Astrocyte (in vitro differentiated cells and primary cell): Measurements from ENCODE around the gene AP3M1. TPM values are rescaled to one million over a fixed set of nuclear protein-coding genes. Genes with fewer than 3 reads are reported as not detected.
"Not testable (repeated sequence)": the region's sequence is repeated elsewhere in the genome, so short reads cannot be mapped to it uniquely, and the experiment has no call there.

Source experiments
- DNase-seq: peaks from one replicate; pipeline ENCODE4 v3.0.0-alpha.2; 2010; ENCODE audit warnings: low read depth
- FAIRE-seq: peaks from 2 replicates; lab custom pipeline; 2011; peaks lifted over from hg19 to GRCh38; lab: Jason Lieb, UNC
- H2AFZ ChIP-seq: 2 replicates; pipeline ENCODE4 v1.6.0; 2012; ENCODE audit warnings: low read depth, low read length, inconsistent platforms
- H3K27ac ChIP-seq: 2 replicates; pipeline ENCODE4 v1.5.1; 2011; ENCODE audit warnings: low read depth, low read length, inconsistent platforms
- H3K27me3 ChIP-seq: 2 replicates; pipeline ENCODE4 v1.6.0; 2011; ENCODE audit warnings: low read length, inconsistent platforms; ENCODE audit not compliant: insufficient read depth
- H3K36me3 ChIP-seq: 2 replicates; pipeline ENCODE4 v1.5.1; 2011; ENCODE audit warnings: low read length, inconsistent platforms; ENCODE audit not compliant: insufficient read depth
- H3K4me1 ChIP-seq: 2 replicates; pipeline ENCODE4 v1.5.1; 2011; ENCODE audit warnings: low read length, inconsistent platforms; ENCODE audit not compliant: insufficient read depth
- H3K4me2 ChIP-seq: 2 replicates; pipeline ENCODE4 v1.6.0; 2012; ENCODE audit warnings: low read length, inconsistent platforms
- H3K4me3 ChIP-seq: 2 replicates; pipeline ENCODE4 v1.5.1; 2011; ENCODE audit warnings: low read depth, mild to moderate bottlenecking, low read length, inconsistent platforms; ENCODE audit not compliant: insufficient read depth
- H3K79me2 ChIP-seq: 2 replicates; pipeline ENCODE4 v1.6.0; 2012; ENCODE audit warnings: mild to moderate bottlenecking, low read length, inconsistent platforms; ENCODE audit not compliant: insufficient read depth
- H3K9ac ChIP-seq: 2 replicates; pipeline ENCODE4 v1.6.0; 2012; ENCODE audit warnings: mild to moderate bottlenecking, low read length, inconsistent platforms
- H3K9me3 ChIP-seq: 2 replicates; pipeline ENCODE4 v1.5.1; 2012; ENCODE audit warnings: low read depth, mild to moderate bottlenecking, low read length, inconsistent platforms; ENCODE audit not compliant: insufficient read depth
- H4K20me1 ChIP-seq: 2 replicates; pipeline ENCODE4 v1.6.0; 2012; ENCODE audit warnings: low read length, inconsistent platforms; ENCODE audit not compliant: insufficient read depth
- H3K27ac Mint-ChIP-seq: one replicate; pipeline ENCODE4 v1.8.0; 2021; ENCODE audit warnings: mild to moderate bottlenecking, mixed read lengths; ENCODE audit not compliant: unreplicated experiment
- H3K27me3 Mint-ChIP-seq: one replicate; pipeline ENCODE4 v1.8.0; 2021; ENCODE audit warnings: low read depth, mixed read lengths; ENCODE audit not compliant: unreplicated experiment
- H3K36me3 Mint-ChIP-seq: one replicate; pipeline ENCODE4 v1.8.0; 2021; ENCODE audit warnings: low read depth, mixed read lengths; ENCODE audit not compliant: unreplicated experiment
- H3K4me1 Mint-ChIP-seq: one replicate; pipeline ENCODE4 v1.8.0; 2021; ENCODE audit warnings: low read depth, mixed read lengths; ENCODE audit not compliant: unreplicated experiment
- H3K4me3 Mint-ChIP-seq: one replicate; pipeline ENCODE4 v1.8.0; 2021; ENCODE audit warnings: mild to moderate bottlenecking, moderate library complexity, mixed read lengths; ENCODE audit not compliant: unreplicated experiment
- H3K9me3 Mint-ChIP-seq: one replicate; pipeline ENCODE4 v1.8.0; 2021; ENCODE audit warnings: mild to moderate bottlenecking, mixed read lengths; ENCODE audit not compliant: unreplicated experiment
- EZH2 ChIP-seq: IDR thresholded peaks from 2 replicates; pipeline ENCODE4 v1.6.1; 2012; ENCODE audit warnings: mild to moderate bottlenecking, low read length, inconsistent platforms; ENCODE audit not compliant: insufficient read depth
- total RNA-seq: library from RNA; stranded (reverse); gene quantifications from 2 replicates; pipeline ENCODE4 v1.2.1, GENCODE V29; 2021
- TF ChIP-seq, protein P1 (sequence below): IDR thresholded peaks from 2 replicates; pipeline ENCODE4 v1.5.1; 2011; ENCODE audit warnings: low read depth, mild to moderate bottlenecking, inconsistent platforms, low read length, moderate library complexity; ENCODE audit not compliant: insufficient read depth

Gene AP3M1
- total RNA-seq, 1 donor from 2014 or later: 50.0 TPM

- Histone ChIP-seq H3K4me2 (peak overlapping the region; percentile 13), H3K27me3 (no peaks in the 10 kb centered on the region), H3K4me3 (no peak overlapping the region), H3K4me1 (peaks cover 13% of the 10 kb centered on the region), H3K79me2 (peaks cover 75% of the 10 kb centered on the region), H3K36me3 (no peaks in the 10 kb centered on the region), H3K9me3 (no peaks in the 10 kb centered on the region), H3K9ac (no peak overlapping the region), H2AFZ (no peak overlapping the region), H4K20me1 (peaks cover 66% of the 10 kb centered on the region), H3K27ac (no peak overlapping the region)
- no peak overlapping the region for H3K4me3 Mint-ChIP-seq
- no peaks in the 10 kb centered on the region for H3K9me3 Mint-ChIP-seq
- TF ChIP-seq EZH2: no peak
- TF ChIP-seq, protein P1, sequence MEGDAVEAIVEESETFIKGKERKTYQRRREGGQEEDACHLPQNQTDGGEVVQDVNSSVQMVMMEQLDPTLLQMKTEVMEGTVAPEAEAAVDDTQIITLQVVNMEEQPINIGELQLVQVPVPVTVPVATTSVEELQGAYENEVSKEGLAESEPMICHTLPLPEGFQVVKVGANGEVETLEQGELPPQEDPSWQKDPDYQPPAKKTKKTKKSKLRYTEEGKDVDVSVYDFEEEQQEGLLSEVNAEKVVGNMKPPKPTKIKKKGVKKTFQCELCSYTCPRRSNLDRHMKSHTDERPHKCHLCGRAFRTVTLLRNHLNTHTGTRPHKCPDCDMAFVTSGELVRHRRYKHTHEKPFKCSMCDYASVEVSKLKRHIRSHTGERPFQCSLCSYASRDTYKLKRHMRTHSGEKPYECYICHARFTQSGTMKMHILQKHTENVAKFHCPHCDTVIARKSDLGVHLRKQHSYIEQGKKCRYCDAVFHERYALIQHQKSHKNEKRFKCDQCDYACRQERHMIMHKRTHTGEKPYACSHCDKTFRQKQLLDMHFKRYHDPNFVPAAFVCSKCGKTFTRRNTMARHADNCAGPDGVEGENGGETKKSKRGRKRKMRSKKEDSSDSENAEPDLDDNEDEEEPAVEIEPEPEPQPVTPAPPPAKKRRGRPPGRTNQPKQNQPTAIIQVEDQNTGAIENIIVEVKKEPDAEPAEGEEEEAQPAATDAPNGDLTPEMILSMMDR: no peak
- H3K4me1 Mint-ChIP-seq: peaks cover 8% of the 10 kb centered on the region
- H3K27me3 Mint-ChIP-seq: no peaks in the 10 kb centered on the region
- H3K27ac Mint-ChIP-seq: no peak overlapping the region
- FAIRE-seq (peak; percentile 39), DNase-seq (peak; percentile 77)
- H3K36me3 Mint-ChIP-seq: peaks cover 7% of the 10 kb centered on the region
Measured at GRCh38 chr10:74145133-74145532, 5.5 kb downstream of the AP3M1 start.

- H3K27me3 ChIP-seq: no peaks in the 10 kb centered on the region
- Mint-ChIP-seq H3K9me3 (no peaks in the 10 kb centered on the region), H3K27ac (no peak overlapping the region), H3K4me1 (peaks cover 3% of the 10 kb centered on the region), H3K27me3 (no peaks in the 10 kb centered on the region), H3K36me3 (peaks cover 2% of the 10 kb centered on the region), H3K4me3 (no peak overlapping the region)
- no peaks in the 10 kb centered on the region for H3K9me3 ChIP-seq
- H3K27ac ChIP-seq: no peak overlapping the region
- H3K4me2 ChIP-seq: no peak overlapping the region
- H3K36me3 ChIP-seq: peaks cover 20% of the 10 kb centered on the region
- peaks cover 53% of the 10 kb centered on the region for H4K20me1 ChIP-seq
- peaks cover 4% of the 10 kb centered on the region for H3K4me1 ChIP-seq
- TF ChIP-seq, protein P1: no peak
- no peak for TF ChIP-seq EZH2
- FAIRE-seq (no peak), DNase-seq (no peak)
- H3K79me2 ChIP-seq: peaks cover 51% of the 10 kb centered on the region
- no peak overlapping the region for H2AFZ ChIP-seq
- H3K4me3 ChIP-seq: no peak overlapping the region
- no peak overlapping the region for H3K9ac ChIP-seq
Measured at GRCh38 chr10:74140553-74140952, 10.1 kb downstream of the AP3M1 start.

- H3K27me3 ChIP-seq: no peaks in the 10 kb centered on the region
- no peak overlapping the region for H2AFZ ChIP-seq
- H3K4me3 ChIP-seq: no peak overlapping the region
- H3K36me3 Mint-ChIP-seq: peaks cover 2% of the 10 kb centered on the region
- no peaks in the 10 kb centered on the region for H3K27me3 Mint-ChIP-seq
- DNase-seq (no peak), FAIRE-seq (no peak)
- TF ChIP-seq, protein P1: no peak
- TF ChIP-seq EZH2: no peak
- H3K4me1 ChIP-seq: no peaks in the 10 kb centered on the region
- no peak overlapping the region for H3K27ac ChIP-seq
- no peaks in the 10 kb centered on the region for H3K9me3 ChIP-seq
- peaks cover 22% of the 10 kb centered on the region for H3K36me3 ChIP-seq
- no peak overlapping the region for H3K4me3 Mint-ChIP-seq
- no peak overlapping the region for H3K9ac ChIP-seq
- no peak overlapping the region for H3K27ac Mint-ChIP-seq
- H3K4me2 ChIP-seq: no peak overlapping the region
- peaks cover 51% of the 10 kb centered on the region for H3K79me2 ChIP-seq
- H4K20me1 ChIP-seq: peaks cover 48% of the 10 kb centered on the region
- peaks cover under 1% of the 10 kb centered on the region for H3K4me1 Mint-ChIP-seq
- H3K9me3 Mint-ChIP-seq: no peaks in the 10 kb centered on the region
Measured at GRCh38 chr10:74139981-74140380, 10.6 kb downstream of the AP3M1 start.

GRCh38 chr10:74138596-74138995, 12.0 kb downstream of the AP3M1 start:
- not testable (repeated sequence) for H3K9me3 Mint-ChIP-seq, H3K4me2 ChIP-seq, H3K27ac Mint-ChIP-seq, H3K4me3 Mint-ChIP-seq, H2AFZ ChIP-seq, H3K36me3 Mint-ChIP-seq, H3K4me1 Mint-ChIP-seq, H3K4me1 ChIP-seq, H3K27me3 Mint-ChIP-seq, H3K27ac ChIP-seq, FAIRE-seq, H3K9me3 ChIP-seq, H3K9ac ChIP-seq, H3K27me3 ChIP-seq, DNase-seq, H3K4me3 ChIP-seq
- Histone ChIP-seq H3K79me2 (peaks cover 45% of the 10 kb centered on the region), H4K20me1 (peaks cover 36% of the 10 kb centered on the region), H3K36me3 (peaks cover 27% of the 10 kb centered on the region)
